ENCODE measurements around the gene SLC17A8. TPM values are rescaled to one million over a fixed set of nuclear protein-coding genes. Genes with fewer than 3 reads are reported as not detected.

Gene SLC17A8
- total RNA-seq, 4 donors from 2014 or later = not detected

GRCh38 chr12:100399095-100399494 lies 42.2 kb downstream of the SLC17A8 start:
- no peaks in the 10 kb centered on the region for H3K27me3 ChIP-seq
- H3K4me3 ChIP-seq = no peak overlapping the region
- H3K9me3 ChIP-seq = no peaks in the 10 kb centered on the region
- 48 to 60% methylated on average over 1 to 2 of the region's 2 CpGs for WGBS, 2 donors
- TF ChIP-seq POLR2A (IDR thresholded peaks at IDR 0.05) = no peak
- TF ChIP-seq, protein P1, sequence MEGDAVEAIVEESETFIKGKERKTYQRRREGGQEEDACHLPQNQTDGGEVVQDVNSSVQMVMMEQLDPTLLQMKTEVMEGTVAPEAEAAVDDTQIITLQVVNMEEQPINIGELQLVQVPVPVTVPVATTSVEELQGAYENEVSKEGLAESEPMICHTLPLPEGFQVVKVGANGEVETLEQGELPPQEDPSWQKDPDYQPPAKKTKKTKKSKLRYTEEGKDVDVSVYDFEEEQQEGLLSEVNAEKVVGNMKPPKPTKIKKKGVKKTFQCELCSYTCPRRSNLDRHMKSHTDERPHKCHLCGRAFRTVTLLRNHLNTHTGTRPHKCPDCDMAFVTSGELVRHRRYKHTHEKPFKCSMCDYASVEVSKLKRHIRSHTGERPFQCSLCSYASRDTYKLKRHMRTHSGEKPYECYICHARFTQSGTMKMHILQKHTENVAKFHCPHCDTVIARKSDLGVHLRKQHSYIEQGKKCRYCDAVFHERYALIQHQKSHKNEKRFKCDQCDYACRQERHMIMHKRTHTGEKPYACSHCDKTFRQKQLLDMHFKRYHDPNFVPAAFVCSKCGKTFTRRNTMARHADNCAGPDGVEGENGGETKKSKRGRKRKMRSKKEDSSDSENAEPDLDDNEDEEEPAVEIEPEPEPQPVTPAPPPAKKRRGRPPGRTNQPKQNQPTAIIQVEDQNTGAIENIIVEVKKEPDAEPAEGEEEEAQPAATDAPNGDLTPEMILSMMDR (IDR thresholded peaks at IDR 0.05) = no peak
- DNase-seq = no peak
- H3K4me1 ChIP-seq = no peaks in the 10 kb centered on the region
- intact Hi-C loops (cut with DNase I) = no loop called here
- H3K36me3 ChIP-seq = no peaks in the 10 kb centered on the region
- no peak overlapping the region for H3K27ac ChIP-seq

DNA sequence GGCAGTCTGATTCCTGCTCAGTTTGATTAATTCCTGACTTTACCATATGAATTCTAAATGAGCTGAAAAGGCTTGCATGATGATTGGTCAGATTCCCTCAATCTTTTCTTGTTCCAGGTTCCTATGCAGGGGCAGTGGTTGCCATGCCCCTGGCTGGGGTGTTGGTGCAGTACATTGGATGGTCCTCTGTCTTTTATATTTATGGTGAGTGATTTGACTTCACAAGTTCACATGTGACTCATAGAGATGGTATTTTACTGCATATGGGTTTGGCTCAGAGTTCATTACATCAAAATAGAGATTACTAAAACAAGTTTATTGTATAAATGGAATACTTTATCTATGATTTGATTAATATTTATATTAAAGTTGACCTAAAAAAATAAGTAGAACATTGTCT lies 44.8 kb downstream of the SLC17A8 start:
- Histone ChIP-seq H3K4me3 (no peak overlapping the region), H3K27ac (no peak overlapping the region), H3K36me3 (no peaks in the 10 kb centered on the region), H3K4me1 (no peaks in the 10 kb centered on the region), H3K9me3 (no peaks in the 10 kb centered on the region), H3K27me3 (no peaks in the 10 kb centered on the region)
- intact Hi-C loops (cut with DNase I) = no loop called here
- no peak for DNase-seq
- no peak for TF ChIP-seq POLR2A (IDR thresholded peaks at IDR 0.05)
- TF ChIP-seq, protein P1 (IDR thresholded peaks at IDR 0.05) = no peak

DNA sequence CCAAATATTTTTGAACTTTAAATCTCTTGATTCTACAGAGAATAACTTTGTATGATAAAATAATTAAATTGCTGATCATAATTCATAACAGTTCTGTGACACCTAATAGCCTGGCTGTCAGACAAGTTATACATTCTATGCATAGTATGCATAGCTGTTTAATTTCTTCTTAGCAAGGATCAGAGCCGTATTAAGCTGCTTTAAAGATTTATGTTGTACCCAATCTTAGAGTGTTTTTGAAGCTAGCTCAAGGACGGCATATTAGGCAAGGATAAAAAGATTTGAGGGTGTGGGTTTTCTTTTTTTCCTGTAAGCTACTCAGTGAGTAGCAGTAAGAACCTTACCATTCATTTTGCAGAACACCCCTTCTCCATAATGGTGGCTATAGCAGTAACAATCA lies 45.9 kb downstream of the SLC17A8 start:
- no peak for DNase-seq
- Histone ChIP-seq H3K27me3 (no peaks in the 10 kb centered on the region), H3K36me3 (no peaks in the 10 kb centered on the region), H3K9me3 (no peaks in the 10 kb centered on the region), H3K27ac (no peak overlapping the region), H3K4me3 (no peak overlapping the region), H3K4me1 (no peaks in the 10 kb centered on the region)
- no peak for TF ChIP-seq POLR2A (IDR thresholded peaks at IDR 0.05)
- TF ChIP-seq, protein P1 (IDR thresholded peaks at IDR 0.05) = no peak
- 37 to 43% methylated on average over 2 of the region's 2 CpGs for WGBS, 2 donors
- intact Hi-C loops (cut with DNase I) = no loop called here

DNA sequence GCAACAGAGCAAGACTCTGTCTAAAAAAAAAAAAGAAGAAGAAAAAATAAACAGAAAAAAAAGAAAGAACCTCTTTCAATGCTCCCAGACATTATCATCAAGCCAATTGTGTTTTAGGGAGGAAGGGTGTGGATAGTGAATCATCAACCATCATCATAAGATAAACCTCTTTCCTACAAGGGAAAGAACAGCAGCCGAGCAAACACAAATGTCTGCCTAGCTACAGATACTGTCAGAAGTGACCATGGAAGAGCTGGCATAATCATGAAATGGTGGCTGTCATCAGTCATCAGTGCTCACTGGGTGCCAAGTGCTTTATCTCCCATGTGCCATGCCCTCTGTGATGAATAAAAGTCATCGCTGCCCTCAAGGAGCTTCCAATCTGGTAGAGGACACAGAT lies 46.6 kb downstream of the SLC17A8 start:
- DNase-seq = no peak
- no peaks in the 10 kb centered on the region for H3K4me1 ChIP-seq
- H3K9me3 ChIP-seq = no peaks in the 10 kb centered on the region
- intact Hi-C loops (cut with DNase I) = no loop called here
- no peaks in the 10 kb centered on the region for H3K27me3 ChIP-seq
- no peak overlapping the region for H3K27ac ChIP-seq
- TF ChIP-seq POLR2A (IDR thresholded peaks at IDR 0.05) = no peak
- no peak overlapping the region for H3K4me3 ChIP-seq
- no peaks in the 10 kb centered on the region for H3K36me3 ChIP-seq
- WGBS, 2 donors = 68 to 82% methylated on average over 2 of the region's 2 CpGs

DNA sequence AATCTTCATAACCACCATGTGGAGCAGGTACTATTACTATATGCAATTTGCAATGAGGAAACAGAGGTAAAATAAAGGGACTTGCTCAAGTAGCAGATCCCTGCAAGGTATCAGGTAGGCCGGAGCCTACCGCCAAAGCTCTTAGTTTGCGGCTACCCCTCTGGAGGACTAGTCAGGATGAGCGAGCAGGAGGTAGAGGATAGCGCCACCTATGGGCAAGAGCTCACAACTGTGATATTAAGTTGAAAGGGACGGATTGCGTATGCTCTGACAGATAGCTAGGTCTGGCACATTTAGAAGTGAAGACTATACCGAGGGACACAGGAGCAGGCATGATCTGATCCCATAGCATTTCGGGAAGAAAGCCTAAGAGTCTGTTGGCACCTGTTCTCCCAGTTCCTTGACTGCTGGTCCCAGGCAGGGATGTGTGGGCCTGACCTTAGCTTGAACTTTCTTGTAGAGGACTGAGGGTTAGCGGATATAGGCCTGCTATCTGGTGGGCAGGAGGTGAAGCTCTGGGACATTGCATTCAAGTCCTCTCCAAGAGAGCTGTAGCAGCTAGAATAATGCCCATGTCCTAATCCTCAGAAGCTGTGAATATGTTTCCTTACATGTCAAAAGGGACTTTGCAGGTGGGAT lies 48.0 kb downstream of the SLC17A8 start:
- TF ChIP-seq, protein P1 (IDR thresholded peaks at IDR 0.05) = peak in 2 of 6 experiments; percentile 14 to 42
- no peak for TF ChIP-seq POLR2A (IDR thresholded peaks at IDR 0.05)
- Histone ChIP-seq H3K27ac (no peak overlapping the region), H3K4me1 (no peaks in the 10 kb centered on the region), H3K36me3 (no peaks in the 10 kb centered on the region), H3K4me3 (no peak overlapping the region), H3K27me3 (no peaks in the 10 kb centered on the region), H3K9me3 (no peaks in the 10 kb centered on the region)
- no peak for DNase-seq
- intact Hi-C loops (cut with DNase I) = no loop called here
- WGBS, 2 donors = 45 to 55% methylated on average over 5 to 9 of the region's 10 CpGs

DNA sequence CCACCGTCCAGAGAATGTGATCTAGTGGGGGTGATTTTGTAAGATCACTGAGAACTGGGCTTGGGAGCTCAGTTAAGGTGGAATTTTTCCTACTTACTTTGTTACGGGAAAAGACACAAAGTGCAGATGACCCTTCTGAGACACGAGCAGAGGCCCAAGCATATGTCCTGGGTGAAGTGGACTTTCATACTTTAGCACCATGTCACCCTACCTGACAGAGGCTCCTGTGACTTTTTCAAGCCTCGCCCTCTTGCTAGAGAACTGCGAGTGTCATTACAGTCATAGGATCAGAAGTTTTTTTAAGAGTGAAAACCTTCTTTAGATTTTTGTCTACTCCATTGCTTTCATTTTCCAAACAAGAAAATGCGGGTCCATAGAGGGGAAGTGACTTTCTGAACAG lies 56.1 kb downstream of the SLC17A8 start:
- TF ChIP-seq, protein P1 (IDR thresholded peaks at IDR 0.05) = no peak
- no peak for TF ChIP-seq POLR2A (IDR thresholded peaks at IDR 0.05)
- H3K27me3 ChIP-seq = no peaks in the 10 kb centered on the region
- H3K9me3 ChIP-seq = no peaks in the 10 kb centered on the region
- H3K4me1 ChIP-seq = no peaks in the 10 kb centered on the region
- no peaks in the 10 kb centered on the region for H3K36me3 ChIP-seq
- no peak for DNase-seq
- H3K27ac ChIP-seq = no peak overlapping the region
- WGBS, 2 donors = 73 to 79% methylated on average over 6 of the region's 6 CpGs
- intact Hi-C loops (cut with DNase I) = no loop called here
- H3K4me3 ChIP-seq = no peak overlapping the region
